OCI-LY7 (cell line): ENCODE measurements around the gene PGM2L1. TPM values are rescaled to one million over a fixed set of nuclear protein-coding genes. Genes with fewer than 3 reads are reported as not detected.

Experiments
- BruUV-seq: library from RNA; stranded (reverse); fragments of 400-500 nt; replicated peaks from 2 replicates; lab custom pipeline; 2021; lab: Mats Ljungman, UMichigan
- CTCF ChIA-PET: fragments of 300-600 bp; sonication (Branson Sonifier 250); formaldehyde crosslinking; loops from one replicate; lab custom pipeline; 2022; ENCODE audit warnings: antibody characterized with exemption; ENCODE audit not compliant: unreplicated experiment; lab: Charles Lee
- POLR2A ChIA-PET: fragments of 300-600 bp; sonication (Branson Sonifier 250); formaldehyde crosslinking; loops from one replicate; lab custom pipeline; 2022; ENCODE audit warnings: antibody characterized with exemption; lab: Charles Lee
- DNase-seq: peaks from one replicate; pipeline ENCODE4 v3.0.0-alpha.2; 2015; ENCODE audit warnings: low spot score
- H2AFZ ChIP-seq: fragments of 200-600 bp; sonication (generic), shearing (Covaris generic); 2 replicates; pipeline ENCODE4 v1.6.1; 2014; ENCODE audit warnings: mild to moderate bottlenecking, antibody characterized with exemption, low read length, moderate library complexity
- H3K27ac ChIP-seq: fragments of 200-600 bp; sonication (generic); 2 replicates; pipeline ENCODE4 v1.5.1; 2014; ENCODE audit warnings: mixed run types, low read depth, mild to moderate bottlenecking, moderate library complexity, low read length, inconsistent platforms; ENCODE audit not compliant: poor library complexity, severe bottlenecking
- H3K36me3 ChIP-seq: fragments of 200-600 bp; sonication (generic); 2 replicates; pipeline ENCODE4 v1.6.1; 2014; ENCODE audit warnings: mild to moderate bottlenecking, antibody characterized with exemption, low read length, moderate library complexity, mixed read lengths; ENCODE audit not compliant: insufficient read depth
- H3K4me1 ChIP-seq: fragments of 200-600 bp; sonication (generic); 2 replicates; pipeline ENCODE4 v1.5.1; 2014; ENCODE audit warnings: mild to moderate bottlenecking, low read length; ENCODE audit not compliant: insufficient read depth, poor library complexity, severe bottlenecking
- H3K4me2 ChIP-seq: fragments of 200-600 bp; sonication (generic); 2 replicates; pipeline ENCODE4 v1.6.1; 2014; ENCODE audit warnings: mild to moderate bottlenecking, low read length
- H3K4me3 ChIP-seq: fragments of 200-600 bp; sonication (generic); 2 replicates; pipeline ENCODE4 v1.5.1; 2014; ENCODE audit warnings: mild to moderate bottlenecking, low read depth, low read length; ENCODE audit not compliant: poor library complexity, severe bottlenecking
- H3K79me2 ChIP-seq: fragments of 200-600 bp; sonication (generic); 2 replicates; pipeline ENCODE4 v1.6.1; 2016; ENCODE audit warnings: low read depth, mild to moderate bottlenecking, low read length, moderate library complexity, mixed read lengths; ENCODE audit not compliant: insufficient read depth
- H3K9me2 ChIP-seq: fragments of 200-600 bp; sonication (generic); 2 replicates; pipeline ENCODE4 v1.6.1; 2016; ENCODE audit warnings: mild to moderate bottlenecking, low read length, mixed read lengths; ENCODE audit not compliant: insufficient read depth
- H3K9me3 ChIP-seq: fragments of 200-600 bp; sonication (generic); 2 replicates; pipeline ENCODE4 v1.6.1; 2014; ENCODE audit warnings: mild to moderate bottlenecking, mixed run types, low read length, mixed read lengths
- H4K20me1 ChIP-seq: fragments of 200-600 bp; sonication (generic); 2 replicates; pipeline ENCODE4 v1.6.1; 2014; ENCODE audit warnings: mild to moderate bottlenecking, antibody characterized with exemption, low read length, moderate library complexity, mixed read lengths; ENCODE audit not compliant: insufficient read depth
- CTCF ChIP-seq: fragments of 200-600 bp; sonication (generic); conservative IDR thresholded peaks from 2 replicates; pipeline ENCODE4 v1.5.1; 2014; ENCODE audit warnings: mild to moderate bottlenecking, antibody characterized with exemption, low read length, moderate library complexity, mixed read lengths
- EZH2phosphoT487 ChIP-seq: fragments of 200-600 bp; sonication (generic); IDR thresholded peaks from 2 replicates; pipeline ENCODE4 v1.6.1; 2018; ENCODE audit warnings: low read depth, borderline replicate concordance, mild to moderate bottlenecking, mixed run types, antibody characterized with exemption, low read length, moderate library complexity, mixed read lengths
- intact Hi-C: fragments of 100-400 bp; cut with micrococcal nuclease; formaldehyde crosslinking; loops from one replicate; pipeline ENCODE4 v1.10.0; 2022; ENCODE audit not compliant: unreplicated experiment
- total RNA-seq, 2 experiments: library from RNA; depleted of rRNA in 1 of 2; stranded (reverse); fragments of >200 nt in 1 of 2; shearing (Covaris generic) in 1 of 2; gene quantifications; 2 replicates each; pipeline ENCODE4 v1.2.3, GENCODE V29; 2014 to 2022

The PGM2L1 gene
- total RNA-seq, 2 experiments from 2014 or later, result 0.78 to 0.79 TPM

GRCh38 chr11:74371269-74372052 lies 26.8 kb downstream of the PGM2L1 start:
- Histone ChIP-seq H3K9me3 (no peaks in the 10 kb centered on the region), H3K9me2 (no peaks in the 10 kb centered on the region), H4K20me1 (no peaks in the 10 kb centered on the region), H3K27ac (no peak overlapping the region), H2AFZ (no peak overlapping the region), H3K4me2 (no peak overlapping the region), H3K36me3 (no peaks in the 10 kb centered on the region), H3K4me1 (no peaks in the 10 kb centered on the region), H3K79me2 (no peaks in the 10 kb centered on the region), H3K4me3 (no peak overlapping the region)
- TF ChIP-seq EZH2phosphoT487, result no peak
- DNase-seq, result no peak
- ChIA-PET POLR2A (interaction anchor here (0.5 to 1.6 kb wide), 3 partner anchors 11 to 191 kb away, joined by 3 to 4 read pairs (median 3); no protein-coding TSS in a partner anchor), CTCF (no interaction called here)
- intact Hi-C loops, result no loop called here
- no TSS peak for BruUV-seq

GRCh38 chr11:74370123-74370522 lies 28.1 kb downstream of the PGM2L1 start:
- H3K9me2 ChIP-seq, result no peaks in the 10 kb centered on the region
- ChIA-PET POLR2A (interaction anchor here (0.6 kb wide), 1 partner anchor 154 kb away, joined by 3 read pairs; no protein-coding TSS in a partner anchor), CTCF (no interaction called here)
- no peak overlapping the region for H3K4me3 ChIP-seq
- H3K27ac ChIP-seq, result no peak overlapping the region
- no peak overlapping the region for H2AFZ ChIP-seq
- no peaks in the 10 kb centered on the region for H3K4me1 ChIP-seq
- no TSS peak for BruUV-seq
- no peak overlapping the region for H3K4me2 ChIP-seq
- TF ChIP-seq EZH2phosphoT487, result no peak
- no peak for TF ChIP-seq CTCF
- no peak for DNase-seq
- intact Hi-C loops, result no loop called here
- no peaks in the 10 kb centered on the region for H4K20me1 ChIP-seq
- no peaks in the 10 kb centered on the region for H3K79me2 ChIP-seq
- no peaks in the 10 kb centered on the region for H3K9me3 ChIP-seq
- no peaks in the 10 kb centered on the region for H3K36me3 ChIP-seq

- Histone ChIP-seq H3K27ac (no peak overlapping the region), H4K20me1 (no peaks in the 10 kb centered on the region), H2AFZ (no peak overlapping the region), H3K9me3 (no peaks in the 10 kb centered on the region), H3K4me1 (no peaks in the 10 kb centered on the region), H3K36me3 (no peaks in the 10 kb centered on the region), H3K79me2 (no peaks in the 10 kb centered on the region), H3K4me2 (no peak overlapping the region), H3K9me2 (no peaks in the 10 kb centered on the region), H3K4me3 (no peak overlapping the region)
- intact Hi-C loops, result no loop called here
- DNase-seq, result no peak
- TF ChIP-seq EZH2phosphoT487 (no peak), CTCF (no peak)
- CTCF ChIA-PET, result no interaction called here
- BruUV-seq, result no TSS peak
- POLR2A ChIA-PET, result no interaction called here
Measured at GRCh38 chr11:74367881-74368280, 30.4 kb downstream of the PGM2L1 start.
